CD4-positive, alpha-beta memory T cell (primary cell): ENCODE measurements around the gene SUGP1. TPM values are rescaled to one million over a fixed set of nuclear protein-coding genes. Genes with fewer than 3 reads are reported as not detected.

ENCODE experiments used
- CTCF ChIA-PET: fragments of 350-600 bp; sonication (Branson Sonifier 250); formaldehyde crosslinking; loops from one replicate; lab custom pipeline; 2021; ENCODE audit warnings: inconsistent platforms; ENCODE audit not compliant: partially characterized antibody; lab: Charles Lee
- POLR2A ChIA-PET: fragments of 350-600 bp; sonication (Branson Sonifier 250); formaldehyde crosslinking; loops from one replicate; lab custom pipeline; 2021; ENCODE audit not compliant: partially characterized antibody; lab: Charles Lee
- DNase-seq, 5 donors: peaks; one replicate each; pipeline versions ENCODE4 v3.0.0 to v3.0.0-alpha.2; 2020 to 2022; ENCODE audit warnings: mixed read lengths in 1 of 5
- H3K27ac ChIP-seq: one replicate; pipeline ENCODE4 v1.7.0; 2013; ENCODE audit warnings: low read depth, low read length
- H3K27me3 ChIP-seq: 2 replicates; pipeline ENCODE4 v1.7.0; 2013; ENCODE audit warnings: mild to moderate bottlenecking, low read length, moderate library complexity; ENCODE audit not compliant: insufficient read depth
- H3K36me3 ChIP-seq: 2 replicates; pipeline ENCODE4 v1.7.0; 2013; ENCODE audit warnings: mild to moderate bottlenecking, low read length, moderate library complexity; ENCODE audit not compliant: insufficient read depth
- H3K4me1 ChIP-seq: 2 replicates; pipeline ENCODE4 v1.7.0; 2013; ENCODE audit warnings: mild to moderate bottlenecking, low read length, moderate library complexity; ENCODE audit not compliant: insufficient read depth
- H3K4me3 ChIP-seq, 2 donors: one replicate each; pipeline ENCODE4 v1.7.0; 2013; ENCODE audit warnings: low read length in 2 of 2, mild to moderate bottlenecking in 1 of 2
- H3K9me3 ChIP-seq, 2 donors: one replicate each; pipeline ENCODE4 v1.7.0; 2013; ENCODE audit warnings: low read length in 2 of 2, control low read depth in 1 of 2; ENCODE audit not compliant: control insufficient read depth in 1 of 2
- H3K27ac Mint-ChIP-seq, 7 donors: one replicate each; pipeline ENCODE4 v1.8.0; 2020 to 2021; ENCODE audit warnings: mixed read lengths in 7 of 7, mild to moderate bottlenecking in 6 of 7, inconsistent platforms in 3 of 7, moderate library complexity in 3 of 7
- H3K27me3 Mint-ChIP-seq, 2 donors: one replicate each; pipeline ENCODE4 v1.8.0; 2020 to 2021; ENCODE audit warnings: mixed read lengths in 2 of 2
- H3K36me3 Mint-ChIP-seq, 2 donors: one replicate each; pipeline ENCODE4 v1.8.0; 2020 to 2021; ENCODE audit warnings: mixed read lengths in 2 of 2, inconsistent platforms in 1 of 2, mild to moderate bottlenecking in 1 of 2
- H3K4me1 Mint-ChIP-seq, 4 donors: one replicate each; pipeline ENCODE4 v1.8.0; 2020 to 2021; ENCODE audit warnings: mixed read lengths in 4 of 4, mild to moderate bottlenecking in 1 of 4
- H3K4me3 Mint-ChIP-seq, 8 donors: one replicate each; pipeline ENCODE4 v1.8.0; 2020 to 2021; ENCODE audit warnings: mixed read lengths in 8 of 8, mild to moderate bottlenecking in 7 of 8, moderate library complexity in 6 of 8, inconsistent platforms in 3 of 8
- H3K9me3 Mint-ChIP-seq, 8 donors: one replicate each; pipeline ENCODE4 v1.8.0; 2020 to 2021; ENCODE audit warnings: mixed read lengths in 8 of 8, mild to moderate bottlenecking in 5 of 8, inconsistent platforms in 3 of 8, moderate library complexity in 1 of 8
- intact Hi-C: fragments of 100-400 bp; cut with micrococcal nuclease; formaldehyde crosslinking; loops from one replicate; pipeline ENCODE4 v1.15.1; 2023
- polyA plus RNA-seq, 2 donors: library from polyadenylated mRNA; unstranded; fragments of 300-500 nt; fragmentation: Illumina TruSeq; gene quantifications; one replicate each; pipeline ENCODE4 v1.2.3, GENCODE V29; 2021
- total RNA-seq, 2 experiments: library from RNA; stranded (reverse); gene quantifications; one replicate each; pipeline ENCODE4 v1.2.3, GENCODE V29; 2021

SUGP1 gene
- total and polyA plus RNA-seq, 4 experiments from 2014 or later = 18.3 to 97.5 (median 59.5) TPM

GRCh38 chr19:19316082-19316481 is 4.2 kb downstream of the SUGP1 start:
- H3K27me3 ChIP-seq = no peaks in the 10 kb centered on the region
- peaks cover 16% of the 10 kb centered on the region for H3K4me1 ChIP-seq
- Mint-ChIP-seq H3K36me3 (peaks cover 14 to 42% of the 10 kb centered on the region in 2 donors), H3K9me3 (no peaks in the 10 kb centered on the region), H3K4me1 (peaks cover 15 to 37% (median 23%) of the 10 kb centered on the region in 4 donors), H3K27ac (peak overlapping the region in 1 of 7 donors; percentile 42), H3K4me3 (no peak overlapping the region), H3K27me3 (no peaks in the 10 kb centered on the region)
- H3K27ac ChIP-seq = no peak overlapping the region
- no peaks in the 10 kb centered on the region for H3K9me3 ChIP-seq
- peaks cover 19% of the 10 kb centered on the region for H3K36me3 ChIP-seq
- ChIA-PET POLR2A (no interaction called here), CTCF (no interaction called here)
- DNase-seq = no peak
- intact Hi-C loops = no loop called here
- H3K4me3 ChIP-seq = no peak overlapping the region

- peaks cover 15 to 41% of the 10 kb centered on the region in 2 donors for H3K36me3 Mint-ChIP-seq
- intact Hi-C loops = no loop called here
Measured at GRCh38 chr19:19315444-19315843, 4.9 kb downstream of the SUGP1 start.

GRCh38 chr19:19308373-19308772 is 11.9 kb downstream of the SUGP1 start:
- POLR2A ChIA-PET = no interaction called here
- Mint-ChIP-seq H3K27ac (peak overlapping the region in 1 of 7 donors; percentile 64), H3K36me3 (peaks cover 16 to 57% of the 10 kb centered on the region in 2 donors), H3K4me3 (no peak overlapping the region), H3K27me3 (no peaks in the 10 kb centered on the region), H3K9me3 (no peaks in the 10 kb centered on the region), H3K4me1 (peaks cover 0 to 3% (median 1%) of the 10 kb centered on the region in 4 donors)
- CTCF ChIA-PET = no interaction called here
- Histone ChIP-seq H3K27me3 (no peaks in the 10 kb centered on the region), H3K9me3 (no peaks in the 10 kb centered on the region), H3K4me3 (no peak overlapping the region), H3K27ac (no peak overlapping the region), H3K36me3 (peaks cover 64% of the 10 kb centered on the region), H3K4me1 (no peaks in the 10 kb centered on the region)
- intact Hi-C loops = no loop called here
- DNase-seq = no peak

More at GRCh38 chr19:19315444-19315843, 4.9 kb downstream of the SUGP1 start:
- Histone ChIP-seq H3K27ac (no peak overlapping the region), H3K4me3 (no peak overlapping the region), H3K4me1 (peaks cover 16% of the 10 kb centered on the region), H3K36me3 (peaks cover 23% of the 10 kb centered on the region), H3K27me3 (no peaks in the 10 kb centered on the region), H3K9me3 (no peaks in the 10 kb centered on the region)
- H3K4me1 Mint-ChIP-seq = peaks cover 15 to 37% (median 22%) of the 10 kb centered on the region in 4 donors
- no peak overlapping the region for H3K4me3 Mint-ChIP-seq
- ChIA-PET CTCF (interaction anchor here (1.1 kb wide), 1 partner anchor 158 kb away, joined by 3 read pairs; no protein-coding TSS in a partner anchor), POLR2A (interaction anchor here (1.0 kb wide), 1 partner anchor 174 kb away, joined by 3 read pairs; no protein-coding TSS in a partner anchor)
- H3K27me3 Mint-ChIP-seq = no peaks in the 10 kb centered on the region
- no peak for DNase-seq
- H3K9me3 Mint-ChIP-seq = no peaks in the 10 kb centered on the region
- peak overlapping the region in 3 of 7 donors; percentile 19 to 70 (median 53) for H3K27ac Mint-ChIP-seq

- Histone ChIP-seq H3K9me3 (no peaks in the 10 kb centered on the region), H3K27ac (no peak overlapping the region), H3K36me3 (peaks cover 76% of the 10 kb centered on the region), H3K27me3 (no peaks in the 10 kb centered on the region), H3K4me3 (no peak overlapping the region), H3K4me1 (no peaks in the 10 kb centered on the region)
- Mint-ChIP-seq H3K27ac (no peak overlapping the region), H3K4me1 (no peaks in the 10 kb centered on the region), H3K27me3 (no peaks in the 10 kb centered on the region), H3K4me3 (no peak overlapping the region), H3K9me3 (no peaks in the 10 kb centered on the region), H3K36me3 (peaks cover 22 to 60% of the 10 kb centered on the region in 2 donors)
- DNase-seq = no peak
- intact Hi-C loops = no loop called here
- CTCF ChIA-PET = no interaction called here
- POLR2A ChIA-PET = no interaction called here
Measured at GRCh38 chr19:19306191-19306590, 14.1 kb downstream of the SUGP1 start.

GRCh38 chr19:19305696-19306095 is 14.6 kb downstream of the SUGP1 start:
- POLR2A ChIA-PET = no interaction called here
- Histone ChIP-seq H3K36me3 (peaks cover 75% of the 10 kb centered on the region), H3K4me3 (no peak overlapping the region), H3K9me3 (no peaks in the 10 kb centered on the region), H3K4me1 (no peaks in the 10 kb centered on the region), H3K27ac (no peak overlapping the region), H3K27me3 (no peaks in the 10 kb centered on the region)
- CTCF ChIA-PET = no interaction called here
- H3K4me1 Mint-ChIP-seq = no peaks in the 10 kb centered on the region
- no peak overlapping the region for H3K27ac Mint-ChIP-seq
- H3K36me3 Mint-ChIP-seq = peaks cover 22 to 64% of the 10 kb centered on the region in 2 donors
- no peak overlapping the region for H3K4me3 Mint-ChIP-seq
- no peaks in the 10 kb centered on the region for H3K9me3 Mint-ChIP-seq
- no peak for DNase-seq
- no peaks in the 10 kb centered on the region for H3K27me3 Mint-ChIP-seq
- intact Hi-C loops = no loop called here

- CTCF ChIA-PET = no interaction called here
- DNase-seq = no peak
- no peaks in the 10 kb centered on the region for H3K4me1 ChIP-seq
- Mint-ChIP-seq H3K4me1 (no peaks in the 10 kb centered on the region), H3K9me3 (no peaks in the 10 kb centered on the region), H3K27ac (no peak overlapping the region), H3K4me3 (no peak overlapping the region), H3K36me3 (peaks cover 18 to 60% of the 10 kb centered on the region in 2 donors), H3K27me3 (no peaks in the 10 kb centered on the region)
- intact Hi-C loops = no loop called here
- H3K4me3 ChIP-seq = no peak overlapping the region
- H3K27ac ChIP-seq = no peak overlapping the region
- POLR2A ChIA-PET = no interaction called here
- peaks cover 70% of the 10 kb centered on the region for H3K36me3 ChIP-seq
- H3K27me3 ChIP-seq = no peaks in the 10 kb centered on the region
- no peaks in the 10 kb centered on the region for H3K9me3 ChIP-seq
Measured at GRCh38 chr19:19305066-19305465, 15.2 kb downstream of the SUGP1 start.

GRCh38 chr19:19304186-19304965 is 15.9 kb downstream of the SUGP1 start:
- ChIA-PET POLR2A (no interaction called here), CTCF (no interaction called here)
- Histone ChIP-seq H3K27ac (no peak overlapping the region), H3K27me3 (no peaks in the 10 kb centered on the region), H3K36me3 (peaks cover 68% of the 10 kb centered on the region), H3K9me3 (no peaks in the 10 kb centered on the region), H3K4me3 (no peak overlapping the region), H3K4me1 (no peaks in the 10 kb centered on the region)
- H3K27ac Mint-ChIP-seq = no peak overlapping the region
- H3K9me3 Mint-ChIP-seq = no peaks in the 10 kb centered on the region
- no peaks in the 10 kb centered on the region for H3K27me3 Mint-ChIP-seq
- peaks cover 15 to 56% of the 10 kb centered on the region in 2 donors for H3K36me3 Mint-ChIP-seq
- H3K4me1 Mint-ChIP-seq = no peaks in the 10 kb centered on the region
- intact Hi-C loops = no loop called here
- H3K4me3 Mint-ChIP-seq = no peak overlapping the region
- no peak for DNase-seq
